GM18873 (cell line): ENCODE data around the gene ENPP7.

Experiments used
- ATAC-seq: cut with Tn5 transposase; IDR thresholded peaks from one replicate; pipeline ENCODE4 v1.9.1; 2021; ENCODE audit warnings: mild to moderate bottlenecking, moderate library complexity, moderate number of reproducible peaks; ENCODE audit not compliant: unreplicated experiment, low FRiP score

Gene ENPP7

DNA sequence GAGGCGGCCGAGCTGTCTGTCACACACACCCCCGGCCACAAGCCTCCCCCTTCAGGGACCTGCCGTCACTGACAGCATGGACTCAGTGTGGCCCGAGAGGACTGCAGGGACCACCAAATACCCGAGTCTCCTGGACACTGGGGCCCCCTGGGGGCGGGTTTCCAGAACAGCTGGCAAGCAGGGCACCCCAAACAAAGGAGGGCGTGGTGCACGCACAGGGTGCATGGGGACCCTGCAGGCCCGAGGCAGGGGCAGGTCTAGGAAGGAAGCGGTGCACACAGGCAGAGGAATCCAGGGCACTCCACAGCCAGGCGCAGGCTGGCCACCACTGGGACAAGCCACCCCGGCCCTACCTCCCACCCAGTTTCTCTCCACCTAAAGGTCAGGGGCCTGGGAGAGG is 28.7 kb upstream of the ENPP7 start:
- ATAC-seq: no peak

DNA sequence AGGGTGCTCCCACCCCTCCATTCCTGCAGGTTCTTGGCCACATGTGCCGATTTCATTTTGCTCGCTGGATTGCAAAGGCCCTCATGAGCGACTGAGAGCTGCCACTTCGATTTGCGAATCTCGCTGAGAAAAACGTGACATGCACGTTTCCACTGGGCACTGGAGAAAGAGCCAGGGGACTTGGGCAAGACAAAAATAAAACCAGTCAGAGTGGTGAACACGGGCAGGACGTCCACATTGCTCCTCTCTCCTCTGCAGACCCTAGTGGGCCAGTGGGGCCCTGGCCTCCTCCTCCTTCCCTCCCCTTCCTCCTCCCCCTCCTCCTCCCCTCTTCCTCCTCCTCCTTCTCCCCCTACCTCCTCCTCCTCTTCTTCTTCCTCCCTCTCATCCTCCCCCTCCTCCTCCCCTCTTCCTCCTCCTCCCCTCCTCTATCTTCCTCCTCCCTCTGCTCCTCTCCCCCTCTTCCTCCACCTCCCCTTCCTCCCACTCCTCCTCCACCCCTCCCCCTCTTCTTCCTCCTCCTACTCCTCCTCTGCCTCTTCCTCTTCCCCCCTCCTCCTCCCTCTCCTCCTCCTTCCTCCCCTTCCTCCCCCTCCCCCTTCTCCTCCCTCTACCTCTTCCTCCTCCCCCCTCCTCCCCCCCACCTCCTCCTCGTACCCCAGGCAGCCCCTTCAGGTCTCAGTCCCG is 28.1 kb upstream of the ENPP7 start:
- no peak for ATAC-seq

DNA sequence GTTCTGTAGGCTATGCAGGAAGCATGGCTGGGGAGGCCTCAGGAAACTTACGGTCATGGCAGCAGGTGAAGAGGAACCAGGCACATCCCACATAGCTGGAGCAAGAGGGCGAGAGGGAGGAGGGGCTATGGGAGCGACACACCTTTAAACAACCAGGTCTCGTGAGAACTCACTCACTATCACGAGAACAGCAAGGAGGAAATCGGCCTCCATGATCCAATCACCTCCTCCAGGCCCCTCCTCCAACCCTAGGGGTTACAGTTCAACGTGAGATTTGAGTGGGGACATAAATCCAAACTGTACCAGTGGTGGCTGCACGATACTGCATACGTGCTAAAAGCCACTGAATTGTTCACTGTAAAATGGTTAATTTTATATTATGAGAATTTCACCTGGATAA is 26.1 kb upstream of the ENPP7 start:
- ATAC-seq: no peak

DNA sequence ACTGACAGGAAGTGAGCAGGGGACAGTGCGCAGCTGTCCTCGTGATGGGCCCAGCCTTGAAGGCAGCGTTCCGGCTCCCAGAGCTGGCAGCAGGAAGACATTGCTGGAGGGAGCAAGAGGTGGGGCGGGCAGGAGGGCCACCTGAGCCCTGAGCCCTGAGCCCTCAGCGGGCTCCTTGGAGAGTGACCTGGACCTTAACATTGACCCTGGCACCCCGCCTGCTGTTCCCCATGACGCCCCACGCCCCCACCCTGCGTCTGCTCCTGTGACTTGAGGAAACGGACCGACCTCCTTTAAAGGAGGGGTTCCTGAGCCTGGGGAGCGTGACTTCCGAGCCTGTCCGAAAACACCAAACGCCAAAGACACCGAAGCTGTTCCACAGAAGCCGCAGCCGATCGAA is 25.1 kb upstream of the ENPP7 start:
- no peak for ATAC-seq

DNA sequence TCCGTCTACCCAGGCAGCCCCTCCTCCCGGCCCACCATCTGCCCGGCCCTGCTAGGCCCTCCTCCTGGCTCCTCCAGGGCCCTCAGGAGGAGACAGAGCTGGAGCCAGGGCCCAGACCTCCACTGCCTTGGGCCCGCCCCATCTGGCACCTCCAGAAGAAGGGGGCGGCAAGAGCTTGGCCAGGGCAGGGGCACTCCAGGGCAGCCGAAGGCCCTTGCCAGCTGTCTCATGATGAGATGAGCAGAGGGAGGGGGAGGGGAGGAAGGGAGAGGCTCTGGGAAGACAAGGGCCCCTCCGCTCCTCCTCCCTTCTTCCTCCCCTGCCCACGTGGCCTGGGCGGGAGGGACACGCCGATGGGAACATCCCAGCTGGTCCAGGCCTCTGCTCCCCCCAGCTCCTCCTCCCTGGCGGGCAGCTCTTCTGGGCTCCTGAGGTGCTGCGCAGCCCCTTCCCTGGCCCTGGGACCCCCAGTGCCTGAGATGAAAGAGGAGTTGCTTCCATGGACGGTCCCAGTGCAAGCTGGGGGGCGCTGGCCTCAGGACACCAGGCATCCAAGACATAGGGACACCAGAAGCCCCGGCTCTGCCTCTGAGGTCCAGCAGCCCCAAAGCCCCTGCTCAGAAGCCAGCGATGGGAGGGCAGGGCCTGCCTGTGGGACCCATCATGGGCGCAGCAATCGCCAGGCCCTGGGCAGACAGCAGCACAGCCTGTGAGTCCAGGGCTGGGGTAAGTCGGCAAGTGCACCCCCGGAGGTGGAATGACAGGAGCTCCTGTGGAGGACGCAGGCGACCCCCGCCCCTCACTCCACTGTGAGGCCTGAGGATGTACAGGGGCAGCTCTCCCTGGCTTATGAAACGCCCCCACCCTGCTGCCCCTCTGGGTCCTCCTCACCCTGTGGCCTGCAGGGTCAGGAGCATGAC is 23.6 kb upstream of the ENPP7 start:
- no peak for ATAC-seq

DNA sequence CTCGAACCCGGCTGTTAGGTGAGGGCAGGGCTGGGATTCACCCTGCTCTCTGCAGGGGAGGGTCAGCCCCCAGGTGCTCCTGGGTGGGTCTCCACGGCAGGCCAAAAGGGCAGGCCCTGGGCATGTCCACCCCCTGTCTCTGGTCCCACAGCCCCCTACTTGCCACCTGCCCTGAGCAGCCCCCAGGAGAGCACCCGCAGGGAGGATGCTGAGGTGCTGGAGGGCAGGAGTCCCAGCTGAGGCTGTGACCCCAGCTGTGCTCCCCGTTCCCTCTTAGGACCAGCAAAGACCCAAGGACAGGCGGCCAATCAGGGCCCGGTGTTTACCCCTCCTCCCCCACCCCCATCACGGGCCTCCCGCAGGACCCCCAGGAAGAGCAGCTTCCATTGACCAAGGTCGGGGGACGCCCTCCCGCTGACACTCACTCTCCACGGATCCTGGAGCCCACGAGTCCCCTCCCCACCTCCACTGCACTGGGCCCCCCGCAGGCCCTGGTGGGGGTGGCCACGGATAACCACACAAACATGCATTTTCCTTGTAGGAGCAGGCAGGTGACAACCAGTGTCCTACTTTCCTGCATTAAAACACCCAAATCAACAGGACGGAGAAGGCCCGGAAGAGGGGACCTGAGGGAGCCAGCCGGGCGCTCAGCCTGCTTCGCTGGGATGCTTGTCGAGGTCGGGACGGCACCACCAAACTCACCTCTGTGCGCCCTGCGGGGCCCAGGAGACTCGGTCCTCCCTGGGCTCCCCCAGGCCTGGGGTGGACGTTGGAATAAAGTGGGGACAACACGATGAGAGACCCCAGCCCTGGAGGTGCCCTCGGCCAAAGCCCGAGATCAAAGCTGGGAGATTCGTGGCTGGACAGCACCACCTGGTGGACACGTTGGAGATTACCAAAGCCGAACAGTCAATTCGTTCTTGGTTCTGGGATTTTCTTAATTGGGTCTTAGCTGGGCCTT is 22.5 kb upstream of the ENPP7 start:
- no peak for ATAC-seq

DNA sequence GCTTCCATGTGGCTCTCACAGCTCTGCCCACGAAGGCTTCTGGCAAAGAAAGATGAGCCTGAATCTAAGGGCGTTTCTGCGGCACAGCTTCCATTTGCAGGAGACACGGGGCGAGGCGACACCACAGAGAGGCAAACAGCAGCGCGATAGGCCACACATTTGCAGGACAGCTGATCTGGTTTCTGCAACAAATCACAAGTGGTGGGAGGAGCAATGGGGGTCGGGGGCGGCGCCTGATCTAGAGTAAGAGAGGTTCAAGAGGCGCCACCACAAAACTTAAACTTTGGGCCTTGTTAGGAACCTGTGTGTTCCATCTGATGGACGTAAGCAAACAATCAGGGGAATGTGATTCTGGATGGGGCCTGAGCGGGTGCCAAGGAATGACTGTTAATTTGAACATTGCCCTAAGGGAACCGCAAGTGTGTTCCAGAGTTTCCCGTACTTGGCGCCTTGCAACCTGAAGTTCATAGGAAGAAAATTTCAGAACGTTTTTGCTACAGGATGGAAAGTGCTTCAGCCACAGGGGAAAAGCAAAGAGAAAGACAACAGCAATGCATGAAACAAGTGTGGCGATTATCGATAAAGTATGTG is 18.9 kb upstream of the ENPP7 start:
- ATAC-seq: no peak

DNA sequence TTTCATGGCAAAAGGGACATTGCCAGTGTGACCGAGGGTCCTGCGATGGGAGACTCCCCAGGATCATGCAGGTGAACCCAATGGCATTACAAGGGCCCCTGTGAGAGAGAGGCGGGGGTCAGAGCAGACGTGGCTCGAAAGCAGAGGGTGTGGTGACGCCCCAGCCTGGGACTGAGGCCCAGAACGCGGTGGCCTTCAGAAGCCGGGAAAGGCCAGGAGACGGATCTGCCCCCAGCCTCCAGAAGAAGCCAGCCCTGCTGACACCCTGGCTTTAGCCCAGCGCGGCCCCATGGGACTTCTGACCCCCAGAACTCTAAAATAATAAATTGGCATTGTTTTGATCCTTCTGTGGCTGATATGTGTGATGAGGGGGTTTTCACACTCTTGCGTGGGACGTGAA is 17.4 kb upstream of the ENPP7 start:
- no peak for ATAC-seq

DNA sequence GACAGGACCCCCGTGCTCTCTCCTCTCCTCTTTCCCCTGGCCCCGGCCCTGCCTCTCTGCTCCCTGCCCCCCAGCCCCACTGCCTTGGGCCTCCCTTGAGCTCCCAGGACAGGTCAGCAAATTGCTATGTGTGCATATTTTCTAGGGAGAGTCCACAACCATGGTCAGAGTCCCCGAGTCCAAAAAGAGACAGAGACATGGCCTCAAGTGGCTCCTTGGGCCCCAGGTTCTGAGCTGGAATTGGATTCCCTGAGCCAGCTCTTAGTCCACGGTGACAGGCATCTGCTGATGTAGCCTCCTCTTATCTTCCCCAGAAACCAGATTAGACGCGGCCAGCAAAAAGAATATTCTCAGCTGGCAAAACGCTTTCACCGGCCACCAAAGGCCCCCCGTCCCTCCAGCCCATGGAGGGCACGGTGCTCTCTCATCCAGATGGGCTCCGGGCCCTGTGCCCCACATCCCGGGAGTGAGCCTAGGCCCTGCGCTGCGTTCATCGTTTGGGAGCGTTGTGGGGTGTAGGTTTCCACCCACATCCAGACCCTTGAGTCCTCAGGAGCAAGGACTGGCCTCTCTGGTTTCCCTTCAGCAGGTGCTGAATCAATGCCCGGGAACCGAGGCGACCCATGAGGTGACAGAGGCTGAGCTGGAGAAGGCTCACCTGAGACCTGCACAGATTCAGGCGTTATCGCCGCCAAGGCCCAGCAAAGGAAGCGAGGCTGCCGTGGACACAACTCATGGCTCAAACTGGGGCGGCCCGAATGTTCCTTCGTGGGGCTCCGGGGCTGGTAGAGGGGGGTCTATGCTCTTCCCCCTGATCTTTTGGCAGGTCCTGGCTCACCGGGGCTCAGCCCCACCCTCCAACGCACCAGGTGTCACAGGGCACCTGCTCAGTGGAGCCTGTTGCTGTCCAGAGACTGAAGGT is 16.3 kb upstream of the ENPP7 start:
- ATAC-seq: no peak

DNA sequence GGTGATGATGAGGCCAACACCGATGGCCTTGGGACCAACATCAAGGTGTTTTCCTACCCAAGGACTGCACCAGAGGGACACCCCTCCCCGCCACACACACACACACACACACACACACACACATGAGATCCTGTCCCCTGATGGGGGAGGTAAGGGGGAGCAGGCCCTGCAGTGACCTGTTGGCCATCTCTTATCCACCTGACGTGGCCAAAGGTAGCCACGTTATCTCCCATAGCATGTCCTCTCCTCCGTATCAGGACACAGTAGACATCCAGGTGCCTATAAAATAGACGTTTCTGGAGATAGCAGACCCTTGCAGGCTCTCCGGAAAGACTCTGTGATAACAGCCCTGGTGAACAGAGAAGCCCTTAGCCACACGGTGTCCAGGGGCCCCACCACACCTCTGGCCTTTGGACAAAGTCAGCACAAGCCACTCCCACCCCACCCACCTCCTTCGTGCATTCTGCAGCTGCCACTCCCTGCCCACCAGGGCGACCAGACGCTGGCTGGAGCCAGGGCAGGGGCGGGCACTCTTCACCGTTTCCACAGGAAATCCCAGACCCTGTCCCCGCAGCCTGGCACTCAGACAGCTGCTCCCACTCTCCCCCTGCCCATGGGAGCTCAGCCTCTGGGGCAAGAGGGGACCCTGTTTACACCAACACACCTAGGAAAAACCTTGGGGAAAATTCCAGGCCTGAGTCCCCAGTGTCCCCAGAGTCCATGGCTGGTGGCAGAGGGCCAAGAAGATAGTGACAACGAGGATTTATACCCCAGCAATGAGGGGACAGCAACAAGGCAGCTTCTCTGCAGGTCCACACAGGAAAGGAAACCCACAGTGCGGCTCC is 15.4 kb upstream of the ENPP7 start:
- no peak for ATAC-seq

DNA sequence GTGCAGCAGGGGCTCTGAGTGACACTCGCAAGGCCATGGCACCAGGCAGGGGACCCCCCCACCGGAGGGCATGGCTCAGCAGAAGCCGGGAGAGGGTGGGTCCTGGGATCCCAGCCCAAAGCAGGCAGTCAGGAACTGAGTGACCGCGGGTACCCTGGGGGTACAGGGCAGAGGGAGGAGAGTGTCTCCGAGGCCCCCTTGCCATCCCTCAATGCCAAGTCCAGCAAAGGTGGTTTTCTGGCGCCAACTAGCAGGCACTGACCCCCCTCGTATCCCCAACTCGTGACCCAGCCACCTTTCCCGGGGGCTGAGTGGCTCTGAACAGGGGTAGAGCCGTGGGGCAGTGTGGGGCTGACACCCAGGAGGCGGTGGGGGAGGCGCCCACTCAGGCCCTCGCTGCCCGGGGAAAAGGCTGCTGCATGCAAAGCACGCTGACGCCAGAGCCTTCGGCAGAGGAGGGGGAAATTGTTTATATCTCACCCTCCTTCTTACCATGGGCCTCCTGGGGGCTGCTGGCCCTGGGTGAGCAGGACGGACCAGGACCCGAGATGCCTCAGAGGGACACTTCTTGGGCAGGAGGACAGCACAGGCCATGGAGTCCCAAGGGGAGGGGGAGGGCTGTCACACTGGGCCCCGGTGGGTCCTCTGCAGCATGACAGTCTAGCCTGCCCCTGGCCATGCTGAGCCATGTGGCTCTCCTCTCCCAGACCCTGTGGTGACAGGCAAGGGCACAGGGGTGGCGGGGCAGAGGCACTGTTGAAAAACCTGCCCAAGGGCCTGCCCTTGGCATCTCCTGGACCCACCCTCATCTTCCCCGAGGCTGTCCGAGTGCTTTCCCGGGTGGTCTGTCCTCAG is 14.6 kb upstream of the ENPP7 start:
- ATAC-seq: no peak

DNA sequence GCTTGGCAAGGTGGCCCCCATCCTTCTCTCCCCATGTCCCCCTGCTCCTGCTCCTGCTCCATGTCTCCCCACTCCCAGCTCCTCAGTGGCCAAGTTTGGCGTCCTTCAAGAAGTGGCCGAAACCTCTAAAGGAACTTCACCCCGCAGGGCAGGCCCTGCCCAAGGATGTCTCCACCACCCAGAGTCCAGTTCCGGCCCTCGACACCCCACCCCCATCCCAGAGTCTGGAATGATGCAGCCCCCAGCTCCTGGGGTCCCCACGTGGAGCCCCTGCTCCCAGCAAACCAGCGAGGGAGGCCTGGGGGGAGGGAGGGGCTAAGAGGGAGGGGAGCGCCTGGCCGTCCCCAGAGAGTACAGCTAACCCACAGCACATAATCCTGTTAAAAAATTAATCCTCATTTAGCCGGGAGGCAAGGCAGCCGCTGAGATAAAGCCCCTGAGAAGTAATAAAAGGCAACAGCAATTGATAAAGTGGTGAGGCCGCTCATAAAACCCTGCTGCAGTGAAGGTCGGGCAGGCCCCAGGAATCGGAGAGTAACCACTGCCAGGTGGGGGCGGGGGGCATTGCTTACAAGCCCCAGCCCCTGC is 9.9 kb upstream of the ENPP7 start:
- ATAC-seq: no peak

DNA sequence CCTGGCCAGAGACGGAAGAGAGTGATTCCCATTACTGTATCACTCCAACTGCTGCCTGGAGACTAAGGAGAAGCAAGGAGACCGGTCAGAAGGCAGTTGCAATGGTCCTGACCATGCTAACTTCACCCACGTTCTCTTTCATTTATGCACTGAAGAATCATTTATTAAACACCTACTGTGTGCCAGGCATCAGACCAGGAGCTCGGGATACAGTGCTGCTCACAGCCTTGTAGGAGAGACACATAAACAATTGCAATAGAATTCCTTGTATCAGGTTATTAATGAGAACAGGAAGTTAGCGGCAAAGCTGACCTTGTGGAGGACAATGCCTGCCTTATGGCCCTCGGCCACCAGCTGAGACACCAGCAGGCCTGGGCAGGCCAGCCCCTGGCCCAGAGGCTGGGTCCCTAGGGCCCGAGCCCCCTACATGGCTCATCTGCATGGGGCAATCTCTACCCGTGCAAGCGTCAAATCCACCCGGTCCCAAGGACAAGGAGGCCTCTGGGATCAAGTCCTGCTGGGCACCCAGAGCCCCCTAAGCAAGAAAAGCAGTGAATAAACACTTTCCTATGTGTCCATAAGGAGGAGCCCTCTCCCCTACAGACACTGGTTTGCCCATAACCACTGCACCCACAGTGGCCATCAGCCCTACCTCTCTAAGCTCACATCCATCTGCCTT is 8.6 kb upstream of the ENPP7 start:
- ATAC-seq: no peak

DNA sequence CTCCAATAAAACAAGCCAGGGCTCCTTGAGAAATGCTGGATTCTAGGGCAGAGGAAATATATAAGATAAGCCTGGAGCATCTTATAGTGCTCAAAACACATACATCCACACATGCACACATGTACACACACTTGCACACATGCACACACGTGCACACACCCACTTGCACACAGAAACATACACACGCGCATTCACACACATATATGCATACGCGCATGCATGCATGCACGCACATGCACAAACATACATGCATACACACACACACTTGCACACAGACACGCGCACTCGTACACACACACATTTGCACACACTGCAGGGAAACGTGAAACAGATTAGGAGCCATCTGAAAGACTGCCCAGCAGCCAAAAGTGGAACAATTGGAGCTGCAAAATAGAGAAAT is 8.0 kb upstream of the ENPP7 start:
- ATAC-seq: no peak

DNA sequence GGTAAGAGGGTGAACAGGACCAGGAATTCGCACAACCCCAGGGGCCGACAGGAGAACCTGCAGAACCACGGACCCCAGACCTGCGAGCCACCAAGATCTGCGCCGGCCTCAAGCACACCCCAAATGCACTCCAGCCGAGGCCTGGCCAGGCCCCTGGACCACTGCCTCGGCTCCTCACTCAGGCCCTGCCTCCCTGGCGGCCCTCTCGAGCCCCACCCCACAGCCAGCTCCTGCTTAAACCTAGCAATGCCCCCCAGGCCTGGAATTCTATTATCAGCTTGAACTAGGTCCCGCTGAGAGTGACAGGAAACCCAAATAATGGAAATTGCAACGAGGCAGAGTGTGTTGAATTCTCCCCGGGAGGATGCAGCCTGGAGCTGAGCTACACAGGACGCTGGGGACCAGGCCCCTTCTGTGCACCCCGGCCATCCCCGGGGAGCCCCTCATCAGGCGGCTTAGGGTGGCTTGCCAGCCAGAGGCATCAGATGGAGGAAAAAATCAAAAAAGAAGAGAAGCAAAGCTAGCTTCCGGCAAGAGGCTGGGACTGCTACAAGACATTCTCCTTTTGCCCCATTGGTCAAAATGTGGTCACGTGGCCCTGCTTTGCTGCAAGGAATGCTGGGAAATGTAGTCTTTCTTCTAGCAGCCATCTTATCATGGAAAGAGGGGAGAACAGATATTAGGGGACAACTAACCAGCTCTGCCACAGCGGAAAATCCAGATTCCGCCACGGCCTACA is 2.4 kb upstream of the ENPP7 start:
- ATAC-seq: no peak

DNA sequence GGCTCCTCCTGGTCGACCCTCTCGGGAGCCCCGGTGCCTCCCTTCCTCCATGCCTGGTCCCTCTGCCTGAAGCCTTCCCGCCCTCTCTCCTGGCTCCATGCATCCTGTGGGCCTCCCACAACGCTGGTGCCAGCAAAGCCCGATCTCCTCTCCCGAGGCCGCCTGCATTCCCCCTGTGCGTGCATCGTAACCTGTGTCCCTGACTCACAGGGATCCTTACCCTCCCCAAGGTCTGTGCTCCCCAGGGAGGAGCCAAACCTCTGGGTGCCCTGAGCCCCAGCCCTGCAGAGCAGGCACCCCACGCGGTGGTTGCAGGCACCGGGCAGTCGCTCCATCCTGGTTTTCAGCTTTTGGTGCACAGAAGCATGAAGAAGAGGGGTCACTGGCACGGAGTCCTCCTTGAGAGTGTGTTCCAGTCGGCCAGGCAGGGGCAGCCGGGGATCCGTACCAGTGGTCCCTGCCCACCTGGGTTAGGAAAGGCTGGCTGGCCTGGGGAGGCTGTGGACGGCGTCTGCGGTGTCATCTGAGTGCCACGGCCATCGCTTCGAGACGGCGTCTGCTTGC is 1.8 kb upstream of the ENPP7 start:
- ATAC-seq: no peak
